Epithelial cell of umbilical artery (primary cell): ENCODE measurements around the gene SLC35E4. TPM values are rescaled to one million over a fixed set of nuclear protein-coding genes. Genes with fewer than 3 reads are reported as not detected.

ENCODE experiments used
- total RNA-seq: library from RNA; depleted of rRNA; stranded (reverse); fragments of >200 nt; gene quantifications from 2 replicates; pipeline ENCODE4 v1.2.3, GENCODE V29; 2014

SLC35E4 gene, protein sequence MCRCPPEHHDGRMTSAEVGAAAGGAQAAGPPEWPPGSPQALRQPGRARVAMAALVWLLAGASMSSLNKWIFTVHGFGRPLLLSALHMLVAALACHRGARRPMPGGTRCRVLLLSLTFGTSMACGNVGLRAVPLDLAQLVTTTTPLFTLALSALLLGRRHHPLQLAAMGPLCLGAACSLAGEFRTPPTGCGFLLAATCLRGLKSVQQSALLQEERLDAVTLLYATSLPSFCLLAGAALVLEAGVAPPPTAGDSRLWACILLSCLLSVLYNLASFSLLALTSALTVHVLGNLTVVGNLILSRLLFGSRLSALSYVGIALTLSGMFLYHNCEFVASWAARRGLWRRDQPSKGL
- total RNA-seq: 34.1 and 46.8 TPM in 2 replicates

DNA sequence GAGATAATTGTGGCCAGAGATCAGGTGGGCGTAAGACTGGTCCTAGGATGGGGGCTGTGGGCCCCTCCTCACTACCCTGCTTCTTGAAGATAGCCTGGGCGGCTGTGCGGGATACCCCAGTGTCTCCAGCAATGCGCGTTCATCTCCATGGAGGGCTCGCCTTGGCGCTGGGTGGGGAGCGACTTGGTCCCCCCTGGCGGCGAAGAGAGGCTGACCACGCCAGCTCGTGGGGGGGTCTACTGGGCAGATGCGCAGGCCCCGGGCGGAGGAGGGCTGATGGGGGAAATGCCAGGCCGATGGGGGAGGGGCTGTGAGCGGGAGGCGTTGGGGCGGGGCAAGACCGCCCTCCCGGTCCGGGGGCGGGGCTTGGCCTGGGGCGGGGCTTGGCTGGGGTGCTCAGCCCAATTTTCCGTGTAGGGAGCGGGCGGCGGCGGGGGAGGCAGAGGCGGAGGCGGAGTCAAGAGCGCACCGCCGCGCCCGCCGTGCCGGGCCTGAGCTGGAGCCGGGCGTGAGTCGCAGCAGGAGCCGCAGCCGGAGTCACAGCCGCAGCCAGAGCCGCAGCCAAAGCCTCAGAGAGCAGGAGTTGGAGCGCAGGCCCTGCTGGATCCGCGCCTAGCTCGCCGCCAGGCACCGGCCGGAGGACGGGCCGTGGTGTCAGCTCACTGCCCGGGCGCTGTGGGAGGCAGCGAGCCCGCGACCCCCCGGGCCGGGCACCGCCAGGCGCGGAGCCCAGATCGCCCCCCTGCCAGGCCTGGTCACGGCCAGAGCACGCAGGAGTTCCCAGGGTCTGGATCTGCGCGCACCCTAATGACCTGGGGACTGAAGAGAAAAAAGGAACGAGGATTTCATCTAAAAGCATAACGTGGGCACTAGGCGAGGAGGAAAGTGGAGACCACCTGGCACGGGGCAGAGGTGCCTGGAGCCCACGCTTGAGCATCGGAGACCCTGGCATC is at the start of gene SLC35E4:
Gene SLC35E4 (plus strand): TSS at position 509 of the 953 bp plus-strand sequence. CDS start 670 bp downstream, outside the sequence.

DNA sequence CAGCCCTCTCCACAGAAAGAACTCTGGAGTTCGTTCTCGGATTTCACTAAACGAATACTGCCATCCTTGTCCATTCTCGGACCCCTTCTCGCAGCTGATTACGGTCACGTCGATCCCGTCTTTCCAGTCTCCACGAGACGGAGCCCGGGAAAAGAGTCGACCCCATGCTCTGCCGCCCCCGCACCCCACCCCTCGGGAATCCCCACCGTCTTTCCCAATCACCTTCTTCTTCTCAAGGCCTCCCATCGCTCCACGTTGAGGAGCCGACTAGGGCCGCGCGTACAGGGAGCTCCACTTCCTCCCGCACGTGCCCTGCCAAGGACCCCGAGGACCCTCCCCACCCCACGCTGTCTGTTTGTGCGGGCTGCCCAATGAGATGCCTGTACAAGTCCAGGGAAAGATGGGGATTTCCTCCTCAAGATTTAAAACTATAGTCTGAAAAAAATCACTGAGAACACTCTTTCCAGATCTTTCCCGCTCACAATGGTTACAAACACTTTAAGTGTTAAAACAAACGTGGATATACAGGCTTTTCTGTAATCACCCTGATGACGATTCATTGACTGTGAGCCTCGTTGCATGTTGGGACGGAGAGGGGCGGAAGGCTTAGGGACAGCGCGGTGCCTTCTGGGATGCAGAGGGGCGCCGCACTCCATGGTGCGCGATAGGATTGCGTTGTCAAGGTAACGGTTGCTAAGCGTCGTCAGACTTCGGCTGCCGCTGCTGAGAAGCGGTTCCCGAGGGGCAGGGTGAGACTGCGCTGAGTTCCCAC is 43.8 kb upstream of the SLC35E4 start, which contains the start of gene PES1:
Gene PES1 (minus strand): TSS at position 323 of the 772 bp plus-strand sequence. CDS start 77 bp downstream, at position 246.

DNA sequence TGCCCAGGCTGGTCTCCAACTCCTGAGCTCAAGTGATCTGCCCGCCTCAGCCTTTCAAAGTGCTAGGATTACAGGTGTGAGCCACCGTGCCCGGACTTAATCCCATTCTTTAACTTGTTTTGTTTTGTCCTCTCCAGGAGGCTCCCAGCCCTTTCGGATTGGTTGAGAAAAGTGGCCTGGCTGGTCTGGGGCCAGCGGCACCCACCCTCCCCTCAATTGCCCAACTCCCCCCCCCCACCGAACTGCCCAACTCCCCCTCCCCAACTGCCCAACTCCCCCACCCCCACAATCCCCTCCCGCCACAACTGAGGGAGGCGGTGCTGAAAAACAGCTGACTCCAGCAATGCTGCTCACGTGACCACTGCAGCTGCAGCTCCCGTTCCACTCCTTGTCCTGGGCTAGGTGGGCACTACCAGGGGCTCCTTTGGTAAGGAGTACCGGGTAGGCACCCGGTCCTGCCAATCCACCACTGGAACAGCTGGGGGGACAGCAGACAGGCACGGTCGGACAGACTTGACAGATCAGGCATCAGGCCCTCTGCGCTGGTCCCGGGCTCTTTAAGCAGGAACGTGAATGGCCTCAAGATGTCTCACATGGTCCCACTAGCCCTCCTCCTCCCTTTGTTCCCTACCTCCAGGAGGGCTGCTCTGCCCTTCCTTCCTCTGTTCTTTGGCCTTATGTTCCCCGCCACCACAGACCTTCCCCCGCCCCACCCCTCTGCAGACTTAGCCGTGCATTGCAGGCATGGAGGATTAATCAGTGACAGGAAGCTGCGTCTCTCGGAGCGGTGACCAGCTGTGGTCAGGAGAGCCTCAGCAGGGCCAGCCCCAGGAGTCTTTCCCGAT is 28.9 kb upstream of the SLC35E4 start, which contains the start of gene TCN2:
Gene TCN2 (plus strand): TSS at position 720 of the 845 bp plus-strand sequence. CDS start 158 bp downstream, outside the sequence.

DNA sequence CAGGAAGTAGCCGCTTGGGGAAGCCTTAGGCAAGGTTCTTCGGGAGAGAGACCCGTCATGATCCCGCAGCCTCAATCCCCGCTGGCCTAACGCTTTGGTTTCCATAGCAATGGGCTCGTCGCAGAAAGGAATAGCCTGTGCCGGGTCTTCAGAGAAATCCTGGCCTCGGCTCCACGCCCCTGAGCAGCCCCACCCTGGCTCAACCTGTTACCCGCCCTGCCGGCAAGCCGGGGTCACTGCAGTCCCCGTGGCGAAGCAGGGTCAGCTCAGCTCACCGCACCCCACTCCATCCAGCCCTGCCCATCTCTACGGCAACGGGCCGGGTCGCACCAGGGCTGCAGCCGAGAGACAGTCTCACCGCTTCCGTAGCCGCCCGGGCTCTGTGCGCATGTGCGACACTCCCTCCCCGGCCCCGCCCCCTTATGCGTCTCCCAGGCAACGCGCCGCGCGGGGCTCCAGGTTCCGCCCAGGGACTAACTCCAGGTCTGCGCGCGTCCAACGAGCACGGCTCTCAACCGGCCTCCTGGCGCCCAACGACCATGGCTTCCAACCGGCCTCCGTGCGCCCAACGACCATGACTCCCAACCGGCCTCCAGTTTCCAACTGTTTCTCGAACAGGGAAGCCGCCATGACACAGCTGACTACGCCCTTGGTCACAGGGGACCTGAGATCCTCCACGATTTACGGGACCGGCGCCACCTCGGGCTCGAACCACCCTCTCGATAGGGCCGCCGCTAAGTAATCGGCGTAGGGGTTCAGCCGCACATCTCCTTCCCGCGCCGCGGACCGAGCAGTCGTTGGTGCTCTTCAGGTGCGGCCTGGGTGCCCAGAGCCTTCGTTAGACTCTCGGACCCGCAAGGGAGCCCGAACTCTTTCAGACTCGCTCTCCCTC is 32.2 kb downstream of the SLC35E4 start, which contains the start of gene DUSP18:
Gene DUSP18 (minus strand): TSS at position 382 of the 892 bp plus-strand sequence. CDS start 3,872 bp downstream, outside the sequence.

DNA sequence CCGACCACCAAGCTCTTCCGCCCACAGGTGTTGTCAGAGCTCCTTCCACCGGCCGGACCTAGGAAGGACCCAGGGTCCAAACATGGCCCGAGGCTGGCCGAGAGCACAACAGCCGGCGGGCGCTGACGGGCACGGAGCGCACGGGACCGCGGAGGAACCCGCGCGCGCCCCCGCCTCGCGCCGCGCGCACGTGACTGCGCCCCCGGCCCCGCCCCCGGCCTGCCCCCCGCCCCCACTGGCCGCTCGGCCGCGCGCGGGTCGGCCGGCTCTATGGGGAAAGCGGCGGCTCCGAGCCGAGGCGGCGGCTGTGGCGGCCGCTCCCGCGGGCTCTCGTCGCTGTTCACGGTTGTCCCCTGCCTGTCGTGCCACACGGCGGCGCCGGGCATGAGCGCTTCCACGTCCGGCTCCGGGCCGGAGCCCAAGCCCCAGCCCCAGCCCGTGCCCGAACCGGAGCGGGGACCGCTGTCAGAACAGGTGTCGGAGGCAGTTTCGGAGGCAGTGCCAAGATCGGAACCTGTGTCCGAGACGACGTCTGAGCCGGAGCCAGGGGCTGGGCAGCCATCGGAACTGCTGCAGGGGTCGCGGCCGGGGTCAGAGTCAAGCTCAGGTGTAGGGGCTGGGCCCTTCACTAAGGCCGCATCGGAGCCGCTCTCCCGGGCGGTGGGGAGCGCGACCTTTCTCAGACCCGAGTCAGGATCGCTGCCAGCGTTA is 59.2 kb downstream of the SLC35E4 start, which contains the start of gene OSBP2:
Gene OSBP2 (plus strand): TSS at position 235 of the 711 bp plus-strand sequence. CDS start 36 bp downstream, at position 271.

Other genes starting within 250 kb of the SLC35E4 start
- gene RNF215, start 248.4 kb upstream of the SLC35E4 start, total RNA-seq: 18.8 and 19.5 TPM in 2 replicates
- gene SEC14L2, start 238.8 kb upstream of the SLC35E4 start, total RNA-seq: 20.4 and 30.2 TPM in 2 replicates
- 62.7 and 76.9 TPM in 2 replicates for gene MTFP1, start 210.0 kb upstream of the SLC35E4 start, total RNA-seq
- not detected in 2 replicates for gene SEC14L3, start 163.8 kb upstream of the SLC35E4 start, total RNA-seq
- not detected in 2 replicates for gene SEC14L4, start 130.1 kb upstream of the SLC35E4 start, total RNA-seq
- under 0.01 TPM in 2 replicates for gene SEC14L6, start 89.0 kb upstream of the SLC35E4 start, total RNA-seq
- not detected in 2 replicates for gene GAL3ST1, start 61.1 kb upstream of the SLC35E4 start, total RNA-seq
- gene PES1, start 43.9 kb upstream of the SLC35E4 start, total RNA-seq: 88.4 and 105 TPM in 2 replicates
- 14.3 and 26.6 TPM in 2 replicates for gene TCN2, start 28.6 kb upstream of the SLC35E4 start, total RNA-seq
- 8.4 and 17.2 TPM in 2 replicates for gene DUSP18, start 32.1 kb downstream of the SLC35E4 start, total RNA-seq
- 5.5 and 12.8 TPM in 2 replicates for gene OSBP2, start 59.1 kb downstream of the SLC35E4 start, total RNA-seq